NB4 (cell line): ENCODE measurements around the gene ARL4C.

Experiments
- CTCF ChIP-seq: IDR thresholded peaks from one replicate; pipeline ENCODE4 v1.5.1; 2012; ENCODE audit warnings: low read depth, low read length
- MAX ChIP-seq: IDR thresholded peaks from 2 replicates; pipeline ENCODE4 v1.6.1; 2011; ENCODE audit warnings: low read depth, low read length
- MYC ChIP-seq: IDR thresholded peaks from 2 replicates; pipeline ENCODE4 v1.6.1; 2011; ENCODE audit warnings: low read depth, low read length

- no peak for TF ChIP-seq MAX
- TF ChIP-seq CTCF: no peak
- no peak for TF ChIP-seq MYC
Measured at GRCh38 chr2:234502285-234502918, 5.5 kb upstream of the ARL4C start.
